ENCODE results near the gene MLLT1.

The MLLT1 gene

GRCh38 chr19:6204866-6205723 is 74.7 kb downstream of the MLLT1 start:
- no peak for DNase-seq

GRCh38 chr19:6204212-6204611 is 75.6 kb downstream of the MLLT1 start:
- no peak for DNase-seq

GRCh38 chr19:6199240-6199994 is 80.4 kb downstream of the MLLT1 start:
- peak; percentile 98 for DNase-seq

GRCh38 chr19:6198896-6199239 is 80.9 kb downstream of the MLLT1 start:
- DNase-seq = no peak

GRCh38 chr19:6196361-6196760 is 83.4 kb downstream of the MLLT1 start:
- no peak for DNase-seq

GRCh38 chr19:6188811-6189210 is 91.0 kb downstream of the MLLT1 start:
- DNase-seq = no peak

- DNase-seq = no peak
These were observed 92.4 kb downstream of the MLLT1 start for GRCh38 chr19:6187374-6187773.

- DNase-seq = no peak
These were observed 93.6 kb downstream of the MLLT1 start for GRCh38 chr19:6185835-6186834.

GRCh38 chr19:6185093-6185834 is 94.5 kb downstream of the MLLT1 start:
- DNase-seq = no peak

- no peak for DNase-seq
These were observed 98.7 kb downstream of the MLLT1 start for GRCh38 chr19:6181119-6181518.

GRCh38 chr19:6173190-6173589 is 106.6 kb downstream of the MLLT1 start:
- no peak for DNase-seq

- DNase-seq = no peak
These were observed 107.5 kb downstream of the MLLT1 start for GRCh38 chr19:6172074-6172863.

GRCh38 chr19:6167115-6167514 is 112.7 kb downstream of the MLLT1 start:
- DNase-seq = no peak

GRCh38 chr19:6164906-6165531 is 114.8 kb downstream of the MLLT1 start:
- DNase-seq = no peak

GRCh38 chr19:6161271-6161850 is 118.4 kb downstream of the MLLT1 start:
- DNase-seq = peak; percentile 97
